GM23248 (cell line): ENCODE measurements around the gene SP2. TPM values are rescaled to one million over a fixed set of nuclear protein-coding genes. Genes with fewer than 3 reads are reported as not detected.

Experiments used
- DNase-seq: peaks from one replicate; pipeline ENCODE4 v3.0.0-alpha.2; 2015
- H2AFZ ChIP-seq: fragments of 200-600 bp; sonication (generic); 2 replicates; pipeline ENCODE4 v1.6.1; 2016; ENCODE audit warnings: antibody characterized with exemption
- H3F3A ChIP-seq: fragments of 200-600 bp; sonication (generic); 2 replicates; pipeline ENCODE4 v1.6.1; 2016; ENCODE audit warnings: mild to moderate bottlenecking, antibody characterized with exemption, mixed run types; ENCODE audit not compliant: insufficient read depth
- H3K27ac ChIP-seq: fragments of 200-600 bp; sonication (generic); 2 replicates; pipeline ENCODE4 v1.5.1; 2016; ENCODE audit warnings: mild to moderate bottlenecking
- H3K27me3 ChIP-seq: fragments of 200-600 bp; sonication (generic); replicated peaks from 2 replicates; pipeline ENCODE4 v1.6.1; 2016; ENCODE audit warnings: mild to moderate bottlenecking; ENCODE audit not compliant: insufficient read depth
- H3K36me3 ChIP-seq: fragments of 200-600 bp; sonication (generic); 2 replicates; pipeline ENCODE4 v1.6.1; 2016; ENCODE audit warnings: low read depth, mild to moderate bottlenecking
- H3K4me1 ChIP-seq: fragments of 200-600 bp; sonication (generic); 2 replicates; pipeline ENCODE4 v1.6.1; 2016; ENCODE audit warnings: mild to moderate bottlenecking; ENCODE audit not compliant: insufficient read depth
- H3K4me2 ChIP-seq: fragments of 200-600 bp; sonication (generic); one replicate; pipeline ENCODE4 v1.6.1; 2016; ENCODE audit warnings: mild to moderate bottlenecking; ENCODE audit not compliant: unreplicated experiment
- H3K4me3 ChIP-seq: fragments of 200-600 bp; sonication (generic); 2 replicates; pipeline ENCODE4 v1.5.1; 2016; ENCODE audit warnings: mild to moderate bottlenecking
- H3K79me2 ChIP-seq: fragments of 200-600 bp; sonication (generic); 2 replicates; pipeline ENCODE4 v1.6.1; 2016; ENCODE audit warnings: mild to moderate bottlenecking; ENCODE audit not compliant: insufficient read depth
- H3K9ac ChIP-seq: fragments of 200-600 bp; sonication (generic); 2 replicates; pipeline ENCODE4 v1.6.1; 2016; ENCODE audit warnings: mild to moderate bottlenecking
- H3K9me2 ChIP-seq: fragments of 200-600 bp; sonication (generic); 2 replicates; pipeline ENCODE4 v1.6.1; 2016; ENCODE audit warnings: mixed run types, mild to moderate bottlenecking, moderate library complexity; ENCODE audit not compliant: insufficient read depth
- H3K9me3 ChIP-seq: fragments of 200-600 bp; sonication (generic); one replicate; pipeline ENCODE4 v1.6.1; 2017; ENCODE audit warnings: low read depth
- H4K20me1 ChIP-seq: fragments of 200-600 bp; sonication (generic); 2 replicates; pipeline ENCODE4 v1.6.0; 2016; ENCODE audit not compliant: insufficient read depth
- EZH2 ChIP-seq: fragments of 200-600 bp; sonication (generic); IDR thresholded peaks from 2 replicates; pipeline ENCODE4 v1.6.1; 2018; ENCODE audit warnings: antibody characterized with exemption, mild to moderate bottlenecking; ENCODE audit not compliant: insufficient read depth, poor library complexity, severe bottlenecking
- EZH2phosphoT487 ChIP-seq: fragments of 200-600 bp; sonication (generic); IDR thresholded peaks from 2 replicates; pipeline ENCODE4 v1.6.1; 2018; ENCODE audit warnings: antibody characterized with exemption, moderate library complexity, mild to moderate bottlenecking, low read depth; ENCODE audit not compliant: insufficient read depth
- WGBS, 2 experiments: methylation state at CpG; one replicate each; pipeline ENCODE4 v1.1.6; 2015 to 2017; ENCODE audit warnings: low lambda C conversion rate in 2 of 2, low coverage in 1 of 2; ENCODE audit errors: missing lambda C conversion rate in 2 of 2; 5-methylcytosine and 5-hydroxymethylcytosine counted together
- in situ Hi-C: fragments of 300-500 bp; cut with MboI; formaldehyde crosslinking; loops from 2 replicates; pipeline ENCODE4 v1.15.0; 2020
- polyA plus RNA-seq: library from polyadenylated mRNA; unstranded; fragments of >200 nt; fragmentation: Nextera tagmentation; extraction: Ambion mirVana; gene quantifications from 2 replicates; pipeline ENCODE4 v1.2.1, GENCODE V29; 2016
- total RNA-seq: library from RNA; depleted of rRNA; stranded (reverse); fragments of >200 nt; shearing (Covaris generic); gene quantifications from 2 replicates; pipeline ENCODE4 v1.2.3, GENCODE V29; 2014

Gene SP2
- total and polyA plus RNA-seq, 2 experiments from 2014 or later = 3.2 to 14.2 TPM

DNA sequence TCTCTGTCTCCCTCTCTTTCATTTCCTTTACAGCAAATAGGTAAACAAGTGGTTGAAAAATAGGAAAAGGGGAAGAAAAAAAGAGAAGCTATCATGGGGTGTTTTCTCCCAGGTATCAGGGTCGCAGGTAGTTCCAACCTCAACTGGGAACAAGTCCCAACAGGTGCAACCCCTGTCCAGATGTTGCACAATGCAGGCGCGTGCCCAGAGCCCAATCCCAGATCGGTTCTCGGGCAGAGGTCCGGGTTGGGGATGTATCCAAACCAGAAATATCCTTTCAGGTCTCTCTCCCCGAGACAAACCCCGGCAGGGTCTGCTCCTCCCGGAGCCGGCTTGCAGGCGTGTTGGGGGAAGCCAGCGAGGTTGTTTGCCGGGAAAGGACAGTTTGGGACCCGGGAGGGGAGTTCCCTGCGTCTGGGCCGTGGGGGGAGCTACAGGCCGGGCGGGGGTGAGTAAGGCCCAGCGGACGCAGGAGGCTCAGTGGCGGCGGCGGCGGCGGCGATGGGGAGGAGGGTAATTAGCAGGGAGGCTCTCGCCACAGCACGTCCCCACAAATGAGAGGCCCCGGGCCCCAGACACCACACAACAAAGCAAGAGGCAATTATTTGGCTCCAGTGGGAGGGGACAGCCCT is 23.9 kb upstream of the SP2 start:
- in situ Hi-C loops = no loop called here
- 0 out of 2 replicates have a peak, but pooled peaks cover 13% of the 10 kb centered on the region for H3K4me1 ChIP-seq
- peak overlapping the region; percentile 16; the same call in 1 of the 2 replicates for H3K4me3 ChIP-seq
- H3K27ac ChIP-seq = no peak overlapping the region
- H3K36me3 ChIP-seq = no peaks in the 10 kb centered on the region
- no peaks in the 10 kb centered on the region for H3F3A ChIP-seq
- H3K9ac ChIP-seq = no peak overlapping the region
- TF ChIP-seq EZH2 (no peak), EZH2phosphoT487 (no peak)
- no peaks in the 10 kb centered on the region for H4K20me1 ChIP-seq
- no peaks in the 10 kb centered on the region for H3K9me3 ChIP-seq
- peak; percentile 31 for DNase-seq
- 23 to 28% methylated on average over 16 to 28 of the region's 29 CpGs for WGBS, 2 experiments
- peak overlapping the region; percentile 47; the same call in 1 of the 2 replicates for H2AFZ ChIP-seq
- H3K4me2 ChIP-seq = no peak overlapping the region
- H3K79me2 ChIP-seq = no peaks in the 10 kb centered on the region
- peaks cover 26% of the 10 kb centered on the region for H3K27me3 ChIP-seq
- no peaks in the 10 kb centered on the region for H3K9me2 ChIP-seq

GRCh38 chr17:47872651-47873161 is 23.3 kb upstream of the SP2 start:
- H4K20me1 ChIP-seq = no peaks in the 10 kb centered on the region
- 20 to 26% methylated on average over 15 of the region's 15 CpGs for WGBS, 2 experiments
- H3K27me3 ChIP-seq = peaks cover 26% of the 10 kb centered on the region
- H3K36me3 ChIP-seq = no peaks in the 10 kb centered on the region
- H3K27ac ChIP-seq = no peak overlapping the region
- H3K9me3 ChIP-seq = no peaks in the 10 kb centered on the region
- 0 out of 2 replicates have a peak overlapping the region, but pooled peaks have one; percentile 16 for H3K4me3 ChIP-seq
- in situ Hi-C loops = no loop called here
- no peak for DNase-seq
- no peaks in the 10 kb centered on the region for H3K79me2 ChIP-seq
- no peak overlapping the region for H3K4me2 ChIP-seq
- TF ChIP-seq EZH2 = no peak
- TF ChIP-seq EZH2phosphoT487 = no peak
- H2AFZ ChIP-seq = peak overlapping the region; percentile 47; the same call in 1 of the 2 replicates
- H3F3A ChIP-seq = no peaks in the 10 kb centered on the region
- 0 out of 2 replicates have a peak, but pooled peaks cover 13% of the 10 kb centered on the region for H3K4me1 ChIP-seq
- no peak overlapping the region for H3K9ac ChIP-seq
- no peaks in the 10 kb centered on the region for H3K9me2 ChIP-seq

DNA sequence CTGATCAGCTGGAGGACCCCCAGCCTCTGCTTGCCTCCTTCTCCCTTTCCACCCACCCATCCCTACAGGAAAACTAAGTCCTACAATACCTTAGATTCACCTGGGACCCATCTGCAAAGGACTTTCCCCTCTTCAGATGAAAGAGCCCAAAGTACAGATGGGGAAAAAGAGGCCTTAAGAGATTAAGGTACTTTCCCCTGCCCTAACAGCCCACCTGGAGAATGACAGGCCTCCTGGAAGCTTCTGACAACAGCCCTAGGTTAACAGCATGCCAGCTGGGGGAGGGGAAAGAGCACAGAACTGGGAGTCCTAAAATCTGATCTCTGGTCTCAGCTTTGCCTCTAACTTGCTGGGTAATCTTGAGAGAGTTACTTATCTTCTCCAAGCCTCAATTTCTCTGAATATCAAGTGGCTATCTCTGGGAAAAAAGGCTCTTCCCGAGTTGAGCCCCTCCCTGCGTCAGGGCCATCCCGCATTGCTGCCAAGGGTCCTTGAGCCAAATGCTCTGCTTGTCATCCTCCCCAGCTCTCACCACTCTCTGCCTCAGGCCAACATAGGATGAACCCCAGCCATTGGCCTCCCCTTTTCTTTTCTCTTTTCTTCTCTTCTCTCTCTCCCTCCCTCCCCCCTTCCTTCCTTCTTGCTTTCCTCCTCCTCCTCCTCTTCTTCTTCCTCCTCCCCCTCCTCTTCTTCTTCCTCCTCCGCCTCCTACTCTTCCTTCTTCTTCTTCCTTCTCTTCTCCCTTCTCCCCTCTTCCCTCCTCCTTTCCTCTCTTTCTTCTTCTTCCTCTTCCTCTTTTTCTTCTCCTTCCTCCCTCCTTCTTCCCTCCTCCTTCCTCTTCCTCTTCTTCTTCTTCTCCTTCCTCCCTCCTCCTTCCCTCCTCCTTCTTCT is 22.6 kb upstream of the SP2 start:
- H4K20me1 ChIP-seq = no peaks in the 10 kb centered on the region
- H3K9me2 ChIP-seq = no peaks in the 10 kb centered on the region
- no peak overlapping the region for H3K4me3 ChIP-seq
- H2AFZ ChIP-seq = no peak overlapping the region
- TF ChIP-seq EZH2phosphoT487 (no peak), EZH2 (no peak)
- no peak overlapping the region for H3K9ac ChIP-seq
- H3K9me3 ChIP-seq = no peaks in the 10 kb centered on the region
- H3K79me2 ChIP-seq = no peaks in the 10 kb centered on the region
- no peak overlapping the region for H3K4me2 ChIP-seq
- 54 to 60% methylated on average over 4 of the region's 4 CpGs for WGBS, 2 experiments
- in situ Hi-C loops = no loop called here
- no peak for DNase-seq
- H3K27me3 ChIP-seq = peaks cover 26% of the 10 kb centered on the region
- H3F3A ChIP-seq = peaks cover 3% of the 10 kb centered on the region
- H3K36me3 ChIP-seq = no peaks in the 10 kb centered on the region
- peaks cover 18% of the 10 kb centered on the region; the same call in 1 of the 2 replicates for H3K4me1 ChIP-seq
- H3K27ac ChIP-seq = no peak overlapping the region
